ENCODE results near the gene AGMO.

The AGMO gene

GRCh38 chr7:15561835-15562234 lies at the start of gene AGMO:
AGMO (minus strand) TSS chr7:15562015.
- DNase-seq (ENCODE audit: low read depth in 2 of 2): no peak

DNA sequence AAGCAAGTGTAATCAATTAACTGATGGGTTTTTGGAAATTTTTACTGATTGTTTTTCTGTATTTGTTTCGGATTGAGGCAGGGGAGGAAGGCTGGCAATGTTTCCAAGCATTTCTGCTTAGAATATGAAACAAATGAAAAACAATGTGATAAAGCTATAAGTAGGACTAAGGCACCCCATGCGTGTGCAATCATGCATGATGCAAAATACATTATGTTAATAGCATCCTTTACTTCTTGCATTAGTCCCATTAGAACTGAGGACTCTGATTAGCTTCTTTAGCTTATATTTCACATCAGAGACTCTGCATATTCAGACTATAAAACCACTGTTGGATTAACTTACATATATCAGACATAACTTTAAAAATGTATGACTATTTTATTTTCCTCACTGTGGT lies 48.7 kb upstream of the AGMO start:
- no peak for DNase-seq (ENCODE audit: low read depth in 2 of 2)

DNA sequence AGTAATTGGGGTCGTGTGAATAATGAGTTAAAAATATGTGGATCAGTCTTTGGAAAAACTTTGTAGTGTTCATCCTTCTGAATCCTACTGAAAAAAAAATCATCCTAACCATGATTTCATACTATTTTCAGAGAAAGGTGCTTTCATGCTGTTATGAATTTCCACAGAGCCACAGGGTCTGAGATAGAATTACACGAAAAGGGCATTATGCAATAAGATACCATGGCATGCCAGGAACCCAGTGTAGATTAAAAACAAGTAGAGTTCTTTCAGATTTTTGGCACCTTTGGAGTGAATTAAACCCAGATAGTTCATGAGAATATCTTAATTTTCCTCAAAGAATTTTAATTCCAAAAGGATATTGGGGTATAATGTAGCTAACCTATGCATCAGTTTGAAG lies 47.5 kb upstream of the AGMO start:
- DNase-seq (ENCODE audit: low read depth in 2 of 2): no peak

- no peak for DNase-seq (ENCODE audit: low read depth in 2 of 2)
Observed at GRCh38 chr7:15607529-15608210, 45.9 kb upstream of the AGMO start.

- DNase-seq (ENCODE audit: low read depth in 2 of 2): no peak
Observed at GRCh38 chr7:15606561-15606960, 44.7 kb upstream of the AGMO start.

GRCh38 chr7:15604166-15604565 lies 42.4 kb upstream of the AGMO start:
- DNase-seq (ENCODE audit: low read depth in 2 of 2): no peak

GRCh38 chr7:15603124-15603523 lies 41.3 kb upstream of the AGMO start:
- no peak for DNase-seq (ENCODE audit: low read depth in 2 of 2)

- no peak for DNase-seq (ENCODE audit: low read depth in 2 of 2)
Observed at GRCh38 chr7:15602236-15602635, 40.4 kb upstream of the AGMO start.

- no peak for DNase-seq (ENCODE audit: low read depth in 2 of 2)
Observed at GRCh38 chr7:15601175-15601574, 39.4 kb upstream of the AGMO start.

- no peak for DNase-seq (ENCODE audit: low read depth in 2 of 2)
Observed at GRCh38 chr7:15600298-15600697, 38.5 kb upstream of the AGMO start.

GRCh38 chr7:15594461-15594860 lies 32.6 kb upstream of the AGMO start:
- DNase-seq (ENCODE audit: low read depth in 2 of 2): no peak

DNA sequence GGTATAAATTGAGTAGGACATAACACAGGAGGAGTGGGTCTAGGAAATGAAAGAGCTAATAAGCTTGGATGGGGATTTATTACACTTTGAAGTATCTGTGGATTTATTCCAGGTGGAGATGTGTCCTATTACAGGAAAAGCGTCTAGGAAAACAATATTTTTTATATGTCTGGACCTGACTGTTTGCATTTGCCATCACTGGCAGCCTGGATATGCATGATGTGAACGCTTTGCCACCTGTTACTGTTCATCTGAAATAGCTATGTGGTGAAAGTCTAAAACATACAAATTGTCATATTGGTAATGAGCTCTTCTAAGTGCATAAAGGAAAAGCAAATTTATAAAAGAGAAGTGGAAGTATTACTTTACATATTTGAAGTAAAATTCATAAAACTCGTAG lies 31.6 kb upstream of the AGMO start:
- no peak for DNase-seq (ENCODE audit: low read depth in 2 of 2)

DNA sequence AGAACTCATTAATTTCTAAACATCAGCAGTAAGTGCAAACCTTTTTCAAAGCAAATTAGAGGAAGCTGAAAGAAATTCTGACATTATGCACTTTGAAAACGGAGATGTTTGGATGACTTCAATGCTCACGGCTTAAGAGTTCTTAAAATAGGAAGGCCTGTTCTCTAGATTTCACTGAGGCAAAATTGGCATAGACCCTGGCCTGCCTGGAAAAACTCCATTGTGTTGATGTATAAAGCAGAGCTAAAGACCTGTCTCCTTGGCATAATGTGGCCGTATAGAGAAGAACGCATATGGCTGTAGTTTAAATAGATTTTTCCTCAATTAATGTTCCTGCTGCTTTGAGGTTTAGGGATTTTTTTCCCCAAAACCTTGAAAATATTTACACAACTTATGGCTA lies 24.5 kb upstream of the AGMO start:
- no peak for DNase-seq (ENCODE audit: low read depth in 2 of 2)

- no peak for DNase-seq (ENCODE audit: low read depth in 2 of 2)
Observed at GRCh38 chr7:15584575-15584974, 22.8 kb upstream of the AGMO start.

DNA sequence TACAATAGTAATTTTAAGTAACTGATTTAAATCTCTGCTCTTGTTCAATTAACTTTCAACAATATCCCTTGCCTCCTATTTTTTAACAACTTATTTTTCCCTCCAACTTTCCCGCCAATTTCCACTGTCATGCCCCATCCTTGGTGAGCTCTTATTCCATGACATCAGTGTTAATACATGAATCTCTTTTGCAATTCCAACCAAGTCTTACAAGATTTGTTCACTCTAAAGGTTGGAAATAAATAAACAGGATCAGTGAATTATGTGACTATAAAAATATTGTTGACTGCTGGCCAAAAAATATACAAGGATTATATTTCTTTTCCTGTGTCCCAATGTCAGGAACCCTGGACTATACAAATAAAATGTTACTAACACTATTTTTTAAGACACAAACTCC lies 21.0 kb upstream of the AGMO start:
- DNase-seq (ENCODE audit: low read depth in 2 of 2): no peak

- DNase-seq (ENCODE audit: low read depth in 2 of 2): no peak
Observed at GRCh38 chr7:15581352-15581951, 19.6 kb upstream of the AGMO start.

- DNase-seq (ENCODE audit: low read depth in 2 of 2): no peak
Observed at GRCh38 chr7:15580604-15581351, 19.0 kb upstream of the AGMO start.

DNA sequence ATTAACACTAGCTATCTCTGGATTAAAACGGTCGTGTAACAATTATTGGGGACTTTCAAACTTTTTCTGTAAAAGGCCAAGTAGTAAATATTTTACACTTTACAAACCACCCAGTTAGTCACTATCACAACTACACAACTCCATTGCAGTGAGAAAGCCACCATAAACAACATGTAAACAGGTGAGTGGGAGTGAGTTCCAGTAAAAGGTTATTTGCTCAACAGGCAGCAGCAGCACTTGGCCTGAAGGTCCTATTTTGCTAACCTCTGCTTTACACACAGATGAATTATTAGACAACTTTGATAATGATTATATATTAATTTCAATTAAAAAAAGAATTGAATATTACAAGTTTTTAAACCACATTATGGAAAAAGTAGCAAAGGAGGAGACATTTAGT lies 15.8 kb upstream of the AGMO start:
- no peak for DNase-seq (ENCODE audit: low read depth in 2 of 2)

GRCh38 chr7:15571301-15571878 lies 9.6 kb upstream of the AGMO start:
- no peak for DNase-seq (ENCODE audit: low read depth in 2 of 2)

DNA sequence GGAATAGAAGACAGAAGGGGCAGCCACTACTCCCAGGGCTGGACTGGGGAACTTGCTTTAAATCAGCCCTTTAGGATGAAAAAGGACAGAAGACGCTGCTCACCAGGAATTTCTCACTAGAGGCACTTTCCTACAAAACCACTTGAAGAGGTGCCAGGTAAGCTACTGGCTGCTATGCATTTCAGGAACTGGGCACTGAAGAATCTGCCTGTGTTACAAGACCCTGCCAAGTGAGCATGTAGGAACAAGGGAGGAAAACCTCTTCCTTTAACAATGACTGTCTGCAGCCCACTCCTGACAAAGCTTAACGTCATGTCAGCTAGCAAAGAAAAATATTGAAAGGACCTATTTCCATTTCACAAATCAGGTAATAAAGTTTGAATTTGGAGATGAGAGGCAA lies 5.8 kb upstream of the AGMO start:
- no peak for DNase-seq (ENCODE audit: low read depth in 2 of 2)

GRCh38 chr7:15567036-15567435 lies 5.2 kb upstream of the AGMO start:
- DNase-seq (ENCODE audit: low read depth in 2 of 2): no peak

DNA sequence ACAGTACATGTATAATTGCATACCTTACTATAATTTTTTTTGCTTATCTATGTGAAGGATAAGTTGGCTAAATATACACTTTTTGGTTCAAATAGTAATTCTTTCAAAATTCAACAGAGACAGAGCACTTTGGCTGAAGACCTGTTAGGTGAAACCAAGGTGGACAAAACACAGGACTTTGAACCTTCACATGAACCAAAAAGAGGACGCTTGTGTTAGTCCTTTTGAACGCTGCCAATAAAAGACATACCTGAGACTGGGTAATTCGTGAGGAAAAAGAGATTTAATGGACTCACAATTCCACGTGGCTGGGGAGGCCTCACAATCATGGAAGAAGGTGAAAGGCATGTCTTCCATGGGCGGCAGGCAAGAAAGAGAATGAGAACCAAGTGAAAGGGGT lies 4.7 kb upstream of the AGMO start:
- DNase-seq (ENCODE audit: low read depth in 2 of 2): no peak

GRCh38 chr7:15560968-15561367 lies 847 bp downstream of the AGMO start:
- no peak for DNase-seq (ENCODE audit: low read depth in 2 of 2)

Data from activated CD8-positive, alpha-beta memory T cell treated with anti-CD3 and anti-CD28 coated beads for 4 hours (primary cell).